ENCODE results near the gene RAP1GAP.
A peak's percentile ranks its signal among the peaks of the same experiment; 100 is the strongest.

Gene RAP1GAP

DNA sequence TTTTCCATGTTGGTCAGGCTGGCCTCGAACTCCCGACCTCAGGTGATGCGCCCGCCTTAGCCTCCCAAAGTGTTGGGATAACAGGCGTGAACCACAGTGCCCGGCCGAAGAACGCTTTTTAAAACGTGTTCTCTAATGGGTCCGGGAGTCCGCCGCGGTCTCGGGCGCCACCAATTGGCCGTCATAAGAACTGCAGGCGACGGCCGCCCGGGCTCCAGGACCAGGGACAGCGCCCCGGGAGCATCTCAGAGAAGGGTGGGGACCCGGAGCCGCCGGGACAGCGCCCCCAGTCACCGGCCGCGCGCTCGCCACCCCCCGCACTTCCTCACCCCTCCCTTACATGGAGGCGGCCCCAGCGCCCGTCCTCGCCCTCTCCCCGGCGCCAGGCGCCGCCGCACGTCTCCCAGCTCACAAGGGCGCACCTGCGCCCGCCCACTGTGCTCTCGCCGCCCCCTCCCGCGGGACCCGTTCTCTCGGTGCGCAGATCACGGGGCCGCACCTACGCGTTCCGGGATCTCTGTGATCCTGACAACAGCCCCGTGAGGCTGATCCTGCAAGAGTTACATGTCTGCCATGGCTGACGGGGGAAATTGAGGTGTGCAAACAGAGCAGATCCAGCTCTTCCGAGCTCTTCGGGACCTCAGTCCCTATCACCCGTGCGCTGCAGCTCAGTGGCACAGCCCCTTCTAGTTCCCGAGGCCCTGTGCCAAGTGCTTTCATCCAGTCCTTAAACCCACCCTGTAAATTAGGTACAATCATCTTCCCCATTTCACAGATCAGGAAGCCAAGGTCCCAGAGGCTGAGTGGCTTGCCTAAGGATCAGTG, 9.8 kb downstream of the RAP1GAP start:
- Mint-ChIP-seq H3K36me3 (no peaks in the 10 kb centered on the region), H3K4me1 (peaks cover 16% of the 10 kb centered on the region), H3K27me3 (peaks cover 51% of the 10 kb centered on the region), H3K9me3 (no peaks in the 10 kb centered on the region), H3K4me3 (peak overlapping the region; percentile 55), H3K27ac (no peak overlapping the region)
- peak; percentile 70 for ATAC-seq

DNA sequence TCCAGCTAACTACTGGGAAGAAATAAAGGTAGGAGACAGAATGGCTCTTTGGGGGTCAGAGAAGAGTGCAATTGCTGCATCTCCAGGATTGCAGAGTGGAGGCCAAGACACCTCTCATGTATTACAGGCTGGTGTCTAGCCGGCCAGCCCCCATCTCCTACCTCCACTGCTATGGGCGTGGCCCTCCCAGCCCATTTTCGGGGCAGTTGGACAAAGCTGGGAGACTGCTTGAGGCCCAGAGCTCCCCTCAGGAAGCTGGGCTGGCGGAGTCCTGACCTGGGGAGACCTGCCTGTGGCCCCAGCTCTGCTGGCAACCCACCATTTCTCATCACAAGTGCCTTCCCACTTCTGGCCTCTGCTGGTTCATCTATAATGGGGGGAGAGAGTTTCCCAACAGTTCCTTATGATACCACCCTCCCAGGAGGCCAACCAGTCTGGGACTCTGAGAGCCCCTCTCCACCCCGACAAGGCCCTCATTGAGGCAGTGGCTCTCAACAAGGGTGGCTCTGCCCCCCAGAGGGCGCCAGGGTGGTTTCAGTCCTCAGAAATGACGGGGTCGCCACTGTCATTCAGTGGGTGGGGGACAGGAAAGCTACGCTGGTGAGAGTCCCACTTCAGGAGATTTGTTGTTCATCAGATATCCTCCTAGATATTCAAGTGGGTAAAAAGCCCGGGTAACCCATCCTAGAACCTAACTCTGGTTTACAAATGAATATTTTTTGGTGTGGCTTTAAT, 11.5 kb downstream of the RAP1GAP start:
- Mint-ChIP-seq H3K36me3 (no peaks in the 10 kb centered on the region), H3K27me3 (peaks cover 34% of the 10 kb centered on the region), H3K4me1 (peaks cover 13% of the 10 kb centered on the region), H3K9me3 (no peaks in the 10 kb centered on the region), H3K27ac (no peak overlapping the region), H3K4me3 (no peak overlapping the region)
- no peak for ATAC-seq

DNA sequence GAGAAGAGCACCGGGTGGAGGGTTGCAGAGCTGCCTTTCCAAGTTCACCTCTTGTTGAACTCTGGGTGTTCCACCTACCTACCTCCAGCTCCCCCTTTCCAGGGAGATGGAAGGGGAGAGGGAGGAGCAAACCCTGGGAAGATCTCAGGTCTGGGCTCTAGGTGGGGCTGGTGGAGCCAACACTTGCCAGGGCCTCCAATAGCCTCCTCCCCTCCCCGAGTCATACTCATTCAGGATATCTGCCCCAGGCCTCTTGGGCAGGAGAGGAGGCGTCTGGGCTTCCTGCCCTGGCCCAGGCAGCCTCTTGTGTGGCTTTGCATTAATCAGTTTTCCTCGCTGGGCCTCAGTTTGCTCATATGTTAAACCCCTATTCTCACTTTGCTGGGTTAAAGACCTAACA, 13.4 kb downstream of the RAP1GAP start:
- no peak for ATAC-seq
- Mint-ChIP-seq H3K27ac (no peak overlapping the region), H3K4me1 (peaks cover 29% of the 10 kb centered on the region), H3K36me3 (no peaks in the 10 kb centered on the region), H3K9me3 (no peaks in the 10 kb centered on the region), H3K4me3 (no peak overlapping the region), H3K27me3 (peaks cover 16% of the 10 kb centered on the region)

DNA sequence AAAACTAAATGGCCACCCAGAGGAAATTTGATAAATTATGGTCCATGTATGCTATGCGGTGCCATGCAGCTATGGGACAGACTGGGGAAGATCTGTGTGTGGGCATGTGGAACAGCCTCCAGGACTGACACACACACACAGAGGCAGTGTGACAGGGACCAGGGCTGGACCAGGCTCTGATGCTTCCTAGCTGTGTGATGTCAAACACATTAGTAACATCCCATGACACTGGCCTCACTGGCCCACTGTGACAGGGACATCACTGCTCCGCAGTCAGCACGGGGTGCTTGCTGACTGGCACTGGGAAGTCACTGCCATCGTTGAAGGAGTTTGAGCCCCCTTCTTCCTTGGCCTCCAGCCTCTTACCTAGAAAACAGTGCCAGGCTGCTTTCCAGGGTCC, 13.9 kb downstream of the RAP1GAP start:
- no peaks in the 10 kb centered on the region for H3K36me3 Mint-ChIP-seq
- no peak overlapping the region for H3K27ac Mint-ChIP-seq
- no peaks in the 10 kb centered on the region for H3K9me3 Mint-ChIP-seq
- no peak for ATAC-seq
- peaks cover 30% of the 10 kb centered on the region for H3K4me1 Mint-ChIP-seq
- H3K4me3 Mint-ChIP-seq: no peak overlapping the region
- H3K27me3 Mint-ChIP-seq: peaks cover 11% of the 10 kb centered on the region

DNA sequence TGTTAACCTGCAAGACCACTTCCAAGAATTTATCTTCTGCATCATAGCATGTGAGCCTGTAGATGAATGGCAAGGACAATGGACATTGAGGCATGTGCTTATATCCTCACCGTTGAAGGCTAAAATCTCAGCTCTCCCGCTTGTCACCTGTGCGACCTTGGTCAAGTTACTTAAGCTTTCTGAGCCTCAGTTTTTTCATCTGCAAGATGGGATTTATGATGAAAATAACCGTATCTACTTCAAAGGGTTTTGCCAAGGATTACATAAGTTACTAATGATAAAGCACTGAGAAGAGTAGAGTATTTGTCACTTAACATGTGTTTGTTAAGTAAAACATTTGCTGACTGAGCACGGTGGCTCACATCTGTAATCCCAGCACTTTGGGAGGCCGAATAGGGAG, 14.9 kb downstream of the RAP1GAP start:
- Mint-ChIP-seq H3K4me1 (peaks cover 22% of the 10 kb centered on the region), H3K36me3 (no peaks in the 10 kb centered on the region), H3K9me3 (no peaks in the 10 kb centered on the region), H3K27me3 (peaks cover under 1% of the 10 kb centered on the region), H3K27ac (no peak overlapping the region), H3K4me3 (no peak overlapping the region)
- ATAC-seq: no peak

DNA sequence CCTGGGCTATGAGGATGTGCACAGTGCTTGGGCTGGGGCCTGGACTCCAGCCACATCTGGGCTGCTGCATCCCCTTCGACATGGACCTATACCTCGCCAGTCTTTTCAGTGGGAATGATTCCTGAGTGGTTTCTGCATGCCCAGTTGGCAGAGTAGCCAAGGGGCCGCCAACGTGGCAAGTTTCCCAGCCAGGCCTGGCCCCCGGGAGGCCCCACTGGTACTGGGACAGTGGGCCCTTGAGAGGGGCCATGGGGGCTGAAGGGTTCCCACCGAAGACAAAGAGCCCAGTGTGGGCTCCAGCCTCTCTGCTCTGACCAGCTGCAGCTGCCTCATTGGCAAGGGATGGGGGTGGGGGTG, 15.4 kb downstream of the RAP1GAP start:
- no peaks in the 10 kb centered on the region for H3K9me3 Mint-ChIP-seq
- H3K36me3 Mint-ChIP-seq: no peaks in the 10 kb centered on the region
- peaks cover 22% of the 10 kb centered on the region for H3K4me1 Mint-ChIP-seq
- ATAC-seq: no peak
- no peak overlapping the region for H3K4me3 Mint-ChIP-seq
- peaks cover 4% of the 10 kb centered on the region for H3K27me3 Mint-ChIP-seq
- no peak overlapping the region for H3K27ac Mint-ChIP-seq

DNA sequence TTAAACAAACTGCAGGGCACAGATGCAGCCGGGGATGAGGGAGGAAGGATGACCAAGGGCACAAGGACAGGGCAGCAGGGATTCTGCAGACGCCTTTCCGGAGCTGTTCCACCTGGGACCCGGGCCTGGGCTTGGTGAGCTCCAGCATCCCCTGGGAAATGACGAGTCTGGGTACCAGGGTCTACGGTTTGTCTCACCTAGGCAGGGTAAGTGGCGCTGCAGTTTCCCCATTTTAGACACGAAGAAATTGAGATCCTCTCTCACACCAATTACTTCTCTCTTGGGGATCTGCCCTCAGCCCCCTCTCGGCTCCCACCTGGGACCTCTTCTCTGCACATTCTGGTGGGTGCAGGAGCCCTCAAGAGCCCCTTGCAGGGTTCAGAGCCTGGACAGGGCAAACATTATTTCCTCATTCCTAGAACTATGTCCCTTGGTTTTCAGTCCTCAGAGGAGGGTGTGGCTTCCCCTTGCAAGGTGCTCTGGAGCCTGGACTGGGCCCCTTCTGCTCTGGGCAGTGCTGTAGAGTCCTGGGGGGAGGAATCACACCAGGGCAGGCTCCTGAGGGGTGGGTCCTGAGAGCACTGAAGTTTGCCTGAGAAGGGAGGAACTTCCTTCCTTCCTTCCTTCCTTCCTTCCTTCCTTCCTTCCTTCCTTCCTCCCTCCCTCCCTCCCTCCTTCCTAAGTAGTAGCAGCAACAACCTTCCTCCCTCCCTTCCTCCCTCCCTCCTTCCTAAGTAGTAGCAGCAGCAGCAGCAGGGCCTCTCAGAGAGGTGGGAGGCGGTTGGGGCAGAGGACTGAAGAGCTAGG, 16.0 kb downstream of the RAP1GAP start:
- no peak for ATAC-seq
- H3K36me3 Mint-ChIP-seq: no peaks in the 10 kb centered on the region
- peaks cover 10% of the 10 kb centered on the region for H3K27me3 Mint-ChIP-seq
- peaks cover 22% of the 10 kb centered on the region for H3K4me1 Mint-ChIP-seq
- no peak overlapping the region for H3K27ac Mint-ChIP-seq
- peak overlapping the region; percentile 81 for H3K4me3 Mint-ChIP-seq
- H3K9me3 Mint-ChIP-seq: no peaks in the 10 kb centered on the region

DNA sequence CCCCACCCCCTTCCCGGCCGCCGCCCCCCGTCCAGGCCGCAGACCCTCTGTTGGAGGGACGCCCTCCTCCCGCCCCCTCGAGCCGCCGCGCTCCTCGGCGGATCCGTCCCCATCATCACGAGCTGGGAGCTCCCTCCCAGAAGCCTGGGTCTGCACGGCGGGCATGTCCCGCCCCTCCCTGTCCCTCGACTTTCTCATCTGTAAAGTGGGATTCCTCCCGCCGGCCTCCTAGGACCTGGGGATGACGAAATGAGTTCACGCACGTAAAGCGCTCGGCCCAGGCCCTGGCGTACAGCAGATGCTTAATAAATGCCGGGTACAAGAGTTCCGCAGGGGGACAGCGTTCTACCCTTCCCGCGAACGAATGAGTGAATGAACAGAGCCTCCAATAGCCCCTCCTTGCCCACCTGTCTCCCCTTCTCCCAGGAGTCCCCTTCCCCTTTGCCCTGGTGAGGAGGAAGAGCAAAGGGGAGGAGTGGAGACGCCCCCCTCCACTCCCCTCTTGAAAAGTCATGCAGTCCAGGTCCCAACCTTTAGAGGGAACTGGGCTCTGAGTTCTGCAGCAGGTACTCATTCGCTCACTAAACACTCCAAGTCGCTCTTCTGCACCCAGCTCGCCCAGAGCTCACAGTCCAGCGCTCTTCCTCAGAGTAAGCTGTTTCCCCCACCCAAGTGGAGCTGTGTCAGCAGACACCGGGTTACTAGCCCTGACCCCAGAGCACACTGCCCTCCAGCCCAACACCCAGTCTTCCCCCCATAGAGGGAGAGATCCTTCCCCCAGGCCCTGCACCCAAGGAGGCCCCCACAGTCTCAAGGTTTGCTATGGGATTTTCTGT, 16.8 kb downstream of the RAP1GAP start:
- Mint-ChIP-seq H3K4me1 (peaks cover 27% of the 10 kb centered on the region), H3K4me3 (peak overlapping the region; percentile 81), H3K9me3 (no peaks in the 10 kb centered on the region), H3K27me3 (peaks cover 18% of the 10 kb centered on the region), H3K36me3 (no peaks in the 10 kb centered on the region), H3K27ac (peak overlapping the region; percentile 21)
- ATAC-seq: peak; percentile 37

DNA sequence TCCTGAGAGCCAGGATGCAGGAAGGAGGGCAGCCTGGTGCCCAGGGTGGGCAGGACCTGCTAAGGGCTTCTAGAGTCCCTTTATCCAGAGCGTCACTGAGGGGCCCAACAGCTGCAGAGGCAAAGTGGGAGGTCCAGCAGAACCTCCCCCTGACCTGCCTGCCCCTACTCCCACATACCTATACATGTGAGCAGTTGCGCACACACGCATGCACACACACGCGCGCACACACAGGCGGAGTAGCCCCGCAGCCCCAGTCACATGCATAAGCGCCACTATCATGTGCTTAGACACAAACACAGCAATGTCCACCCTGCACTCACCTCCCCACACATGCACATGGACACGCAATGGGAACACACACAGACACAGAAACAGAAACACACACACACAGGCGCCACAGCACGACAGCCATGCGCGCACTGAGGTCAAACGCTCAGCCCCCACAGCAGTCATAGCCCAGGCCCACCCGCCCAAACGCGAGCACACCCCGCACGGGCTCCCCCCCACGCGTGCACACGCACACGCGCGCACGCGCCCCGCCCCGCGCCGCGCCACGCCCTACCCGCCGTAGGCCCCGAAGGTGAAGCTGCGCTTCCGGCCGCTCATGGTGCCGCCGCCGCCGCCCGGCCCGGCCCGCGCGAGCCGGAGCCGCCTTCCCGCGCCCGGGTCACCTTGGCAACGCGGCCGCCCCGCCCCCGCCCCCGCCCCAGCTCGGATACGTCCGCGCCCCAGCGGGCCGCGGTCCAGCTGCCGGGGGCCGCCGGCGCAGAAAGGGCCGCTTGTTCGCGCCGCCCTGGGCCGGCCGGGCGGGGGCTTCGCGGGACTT, 17.7 kb downstream of the RAP1GAP start:
- peaks cover 27% of the 10 kb centered on the region for H3K27me3 Mint-ChIP-seq
- H3K4me3 Mint-ChIP-seq: peak overlapping the region; percentile 86
- no peaks in the 10 kb centered on the region for H3K36me3 Mint-ChIP-seq
- H3K27ac Mint-ChIP-seq: peak overlapping the region; percentile 48
- no peaks in the 10 kb centered on the region for H3K9me3 Mint-ChIP-seq
- peaks cover 27% of the 10 kb centered on the region for H3K4me1 Mint-ChIP-seq
- peak; percentile 76 for ATAC-seq

DNA sequence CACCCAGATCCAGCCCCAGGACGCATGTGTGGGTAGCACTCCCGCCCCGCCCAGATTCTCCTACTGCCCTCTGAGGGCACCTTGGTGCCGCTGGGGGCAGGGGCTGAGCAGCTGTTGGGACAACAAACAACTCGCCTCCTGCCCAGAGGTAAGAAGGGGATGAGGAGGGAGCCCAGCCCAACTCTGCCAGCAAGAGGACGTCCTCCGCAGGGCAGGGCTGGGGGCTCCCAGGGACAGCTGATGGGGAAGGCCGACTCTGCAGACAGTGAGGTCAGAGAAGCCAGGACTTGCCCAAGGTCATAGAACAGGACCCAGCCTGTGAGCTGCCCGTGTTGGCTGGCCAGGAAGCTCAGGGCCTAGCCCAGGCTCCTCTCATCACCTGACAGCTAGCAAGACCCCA, 18.8 kb downstream of the RAP1GAP start:
- Mint-ChIP-seq H3K36me3 (no peaks in the 10 kb centered on the region), H3K27me3 (peaks cover 38% of the 10 kb centered on the region), H3K9me3 (no peaks in the 10 kb centered on the region), H3K27ac (no peak overlapping the region), H3K4me3 (no peak overlapping the region), H3K4me1 (peaks cover 27% of the 10 kb centered on the region)
- ATAC-seq: no peak

DNA sequence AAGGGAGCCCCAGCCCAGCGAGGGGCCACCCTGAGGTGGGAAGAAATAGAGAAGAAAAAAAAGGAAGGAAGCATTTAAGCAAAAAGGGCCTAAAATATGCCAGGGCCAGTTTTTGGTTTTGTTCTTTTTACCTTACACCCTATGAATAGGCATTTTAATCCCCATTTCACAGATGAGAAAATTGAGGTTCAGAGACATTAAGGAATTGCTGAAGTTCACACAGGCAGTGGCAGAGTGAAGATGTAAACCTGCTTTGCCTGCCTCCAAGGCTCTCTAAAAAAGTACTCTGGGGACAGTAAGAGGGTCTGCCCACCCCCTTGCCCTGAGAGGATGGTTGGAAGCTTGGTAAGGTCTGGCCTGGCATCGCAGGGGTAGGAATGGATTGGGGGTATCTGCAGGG, 19.8 kb downstream of the RAP1GAP start:
- Mint-ChIP-seq H3K27me3 (peaks cover 42% of the 10 kb centered on the region), H3K27ac (no peak overlapping the region), H3K36me3 (no peaks in the 10 kb centered on the region), H3K9me3 (no peaks in the 10 kb centered on the region), H3K4me1 (peaks cover 27% of the 10 kb centered on the region), H3K4me3 (no peak overlapping the region)
- ATAC-seq: no peak

DNA sequence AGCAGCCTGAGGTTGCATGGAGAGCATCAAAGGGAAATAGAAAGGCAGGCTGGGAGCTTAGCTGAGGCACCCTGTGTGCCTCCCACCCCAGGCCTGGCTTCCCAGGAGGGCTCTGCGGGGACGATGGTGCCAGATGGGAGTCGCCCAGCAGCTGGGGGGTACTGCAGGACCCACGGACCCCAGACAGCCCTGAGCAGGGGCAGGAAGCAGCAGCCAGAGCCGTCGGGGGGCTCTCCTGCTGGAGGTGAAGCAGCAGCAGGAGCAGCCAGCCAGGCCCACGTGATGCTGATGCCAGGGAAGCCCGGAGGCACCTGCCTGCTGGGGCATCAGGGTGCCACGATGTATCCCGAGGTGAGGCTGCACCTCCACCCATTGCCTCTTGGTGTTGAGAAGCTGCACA, 20.4 kb downstream of the RAP1GAP start:
- Mint-ChIP-seq H3K4me3 (no peak overlapping the region), H3K27ac (no peak overlapping the region), H3K27me3 (peaks cover 47% of the 10 kb centered on the region), H3K36me3 (no peaks in the 10 kb centered on the region), H3K9me3 (no peaks in the 10 kb centered on the region), H3K4me1 (peaks cover 27% of the 10 kb centered on the region)
- ATAC-seq: no peak

DNA sequence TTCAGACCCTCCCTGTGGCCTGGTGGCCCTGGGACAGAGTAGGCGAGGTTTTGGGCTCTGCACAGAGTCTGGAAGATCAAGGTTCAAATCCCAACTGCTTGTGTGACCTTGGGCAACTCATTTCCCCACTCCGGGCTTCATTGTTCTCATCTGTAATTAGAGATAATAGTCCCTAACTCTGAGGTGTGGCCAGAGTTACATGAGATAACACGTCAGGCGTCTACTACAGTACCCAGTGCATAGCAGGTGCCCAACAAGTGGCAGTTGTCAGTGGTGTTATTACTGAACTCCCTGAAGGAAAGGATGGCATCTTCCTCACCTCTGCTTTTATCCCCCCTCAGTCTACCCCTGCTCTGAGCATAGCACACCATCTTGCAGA, 20.8 kb downstream of the RAP1GAP start:
- Mint-ChIP-seq H3K4me3 (no peak overlapping the region), H3K27me3 (peaks cover 51% of the 10 kb centered on the region), H3K4me1 (peaks cover 27% of the 10 kb centered on the region), H3K27ac (no peak overlapping the region), H3K9me3 (no peaks in the 10 kb centered on the region), H3K36me3 (no peaks in the 10 kb centered on the region)
- ATAC-seq: no peak

Measured in stimulated activated memory B cell treated with anti-CD40 and anti-IgM and Interleukin-4, amounts not matched to agents 10 μg/mL and 1 μg/mL and 100 μg/mL, for 72 hours (primary cell).